ENCODE measurements around the gene TMEM80. TPM values are rescaled to one million over a fixed set of nuclear protein-coding genes. Genes with fewer than 3 reads are reported as not detected.
A peak's percentile ranks its signal among the peaks of the same experiment; 100 is the strongest.

TMEM80 gene
- total and polyA plus RNA-seq, 9 of the 15 experiments (the other 6 are each of a cell fraction or from before 2014, with no cell fraction given), result 5.1 to 30.1 (median 12.4) TPM

DNA sequence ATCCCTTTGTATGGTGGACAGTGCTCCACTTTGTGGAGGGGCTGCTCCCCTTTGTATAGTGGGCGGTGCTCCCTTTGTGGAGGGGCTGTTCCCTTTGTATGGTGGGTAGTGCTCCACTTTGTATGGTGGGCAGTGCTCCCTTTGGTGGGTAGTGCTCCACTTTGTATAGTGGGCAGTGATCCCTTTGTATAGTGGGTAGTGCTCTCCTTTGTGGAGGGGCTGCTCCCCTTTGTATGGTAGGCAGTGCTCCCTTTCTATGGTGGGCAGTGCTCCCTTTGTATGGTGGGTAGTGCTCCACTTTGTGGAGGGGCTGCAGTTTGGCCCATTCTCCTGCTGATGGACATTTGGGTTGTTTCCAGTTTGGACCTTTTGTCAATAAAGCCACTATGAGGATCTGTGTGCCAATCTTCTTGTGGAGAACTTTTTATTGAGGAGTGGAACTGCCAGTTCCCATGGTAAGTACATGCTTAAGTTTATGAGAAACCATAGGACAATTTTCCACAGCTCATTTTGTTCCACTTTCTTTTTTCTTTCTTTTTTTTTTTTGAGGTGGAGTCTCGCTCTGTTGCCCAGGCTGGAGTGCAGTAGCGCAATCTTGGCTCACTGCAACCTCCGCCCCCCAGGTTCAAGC lies 47.1 kb downstream of the TMEM80 start:
- POLR2A ChIA-PET, result interaction anchor here (0.8 kb wide), 1 partner anchor 141 kb away, joined by 3 read pairs; no protein-coding TSS in a partner anchor
- peaks cover 5% of the 10 kb centered on the region for H3K79me2 ChIP-seq (ENCODE audit: control insufficient read depth, insufficient read depth, low read length)
- 56% methylated on average over 1 of the region's 4 CpGs for WGBS (ENCODE audit: insufficient coverage, low coverage, missing lambda C conversion rate)
- H3K9ac ChIP-seq (ENCODE audit: insufficient read depth in 1 of 2, low read depth in 2 of 2, low read length in 2 of 2), result no peak overlapping the region
- peaks cover 19 to 43% of the 10 kb centered on the region in 2 experiments; a peak in 4 of 5 replicates for H3K4me1 ChIP-seq (replicated peaks in 1 of 2; ENCODE audit: control insufficient read depth in 2 of 2, insufficient read depth in 2 of 2, low read length in 2 of 2)
- H3K36me3 ChIP-seq (ENCODE audit: control insufficient read depth, insufficient read depth, low read length), result no peaks in the 10 kb centered on the region
- no TSS peak for BruUV-seq (replicated peaks)
- no peak overlapping the region for H2AFZ ChIP-seq (ENCODE audit: low read depth, low read length)
- H3K9me1 ChIP-seq (ENCODE audit: control insufficient read depth, insufficient read depth, low read length), result peaks cover 3% of the 10 kb centered on the region
- H3K4me2 ChIP-seq (ENCODE audit: insufficient read depth, low read length), result no peak overlapping the region
- CTCF ChIA-PET (ENCODE audit: low intra/inter-chr PET ratio), result no interaction called here
- in situ Hi-C loops (cut with MboI), result no loop called here
- ATAC-seq (no peak), FAIRE-seq (no peak), DNase-seq (ENCODE audit: extremely low read depth in 1 of 4, low spot score in 3 of 4) (no peak)
- no peaks in the 10 kb centered on the region for H3K9me3 ChIP-seq (replicated peaks; ENCODE audit: control insufficient read depth, insufficient read depth, low read depth, low read length)
- no peaks in the 10 kb centered on the region for H3K27me3 ChIP-seq (ENCODE audit: control insufficient read depth in 2 of 2, insufficient read depth in 2 of 2, low read length in 2 of 2)
- no peak overlapping the region for H3K27ac ChIP-seq (ENCODE audit: extremely low read depth, low read depth, low read length)
- H3K4me3 ChIP-seq, result no peak overlapping the region
- intact Hi-C loops (cut with micrococcal nuclease), result no loop called here
- no peaks in the 10 kb centered on the region for H4K20me1 ChIP-seq (replicated peaks; ENCODE audit: control insufficient read depth, insufficient read depth, low read length)
- TF ChIP-seq MTA1 (IDR thresholded peaks at IDR 0.05; ENCODE audit: borderline replicate concordance) (no peak), EP300 (IDR thresholded peaks at IDR 0.05; ENCODE audit: low read length) (no peak), MEIS2 (IDR thresholded peaks at IDR 0.05; ENCODE audit: partially characterized antibody) (no peak), FOXA1 (IDR thresholded peaks at IDR 0.05; ENCODE audit: borderline replicate concordance) (no peak), SRSF3 (IDR thresholded peaks at IDR 0.05; ENCODE audit: insufficient read depth, low read length) (no peak), BDP1 (IDR thresholded peaks at IDR 0.05; ENCODE audit: insufficient read depth, insufficient read length) (no peak), ZNF280A (IDR thresholded peaks at IDR 0.05; ENCODE audit: low read depth, partially characterized antibody) (no peak), NCOA6 (IDR thresholded peaks at IDR 0.05) (no peak), SMARCB1 (IDR thresholded peaks at IDR 0.05; ENCODE audit: insufficient read length, low read depth) (no peak), ZNF175 (CRISPR knock-in tag; IDR thresholded peaks at IDR 0.05; ENCODE audit: low read depth) (no peak), ZNF143 (CRISPR knock-in tag; IDR thresholded peaks at IDR 0.05) (no peak), OTX1 (CRISPR knock-in tag; IDR thresholded peaks at IDR 0.05) (no peak), ZNF263 (CRISPR knock-in tag; IDR thresholded peaks at IDR 0.05; ENCODE audit: borderline replicate concordance) (peak; percentile 100), MCM2 (IDR thresholded peaks at IDR 0.05; ENCODE audit: low read depth) (peak; percentile 86), SIN3A (IDR thresholded peaks at IDR 0.05; ENCODE audit: borderline replicate concordance in 2 of 2, control insufficient read depth in 1 of 2, low read depth in 2 of 2, low read length in 2 of 2) (no peak), MAFG (tag; conservative IDR thresholded peaks at IDR 0.05) (no peak), GATAD2A (IDR thresholded peaks at IDR 0.05) (0 out of 2 replicates have a peak, but pooled peaks have one; percentile 36)
- TF ChIP-seq, protein P1, sequence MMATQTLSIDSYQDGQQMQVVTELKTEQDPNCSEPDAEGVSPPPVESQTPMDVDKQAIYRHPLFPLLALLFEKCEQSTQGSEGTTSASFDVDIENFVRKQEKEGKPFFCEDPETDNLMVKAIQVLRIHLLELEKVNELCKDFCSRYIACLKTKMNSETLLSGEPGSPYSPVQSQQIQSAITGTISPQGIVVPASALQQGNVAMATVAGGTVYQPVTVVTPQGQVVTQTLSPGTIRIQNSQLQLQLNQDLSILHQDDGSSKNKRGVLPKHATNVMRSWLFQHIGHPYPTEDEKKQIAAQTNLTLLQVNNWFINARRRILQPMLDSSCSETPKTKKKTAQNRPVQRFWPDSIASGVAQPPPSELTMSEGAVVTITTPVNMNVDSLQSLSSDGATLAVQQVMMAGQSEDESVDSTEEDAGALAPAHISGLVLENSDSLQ (IDR thresholded peaks at IDR 0.05), result peak; percentile 48; the same call in 1 of the 2 replicates
- TF ChIP-seq, protein P2, sequence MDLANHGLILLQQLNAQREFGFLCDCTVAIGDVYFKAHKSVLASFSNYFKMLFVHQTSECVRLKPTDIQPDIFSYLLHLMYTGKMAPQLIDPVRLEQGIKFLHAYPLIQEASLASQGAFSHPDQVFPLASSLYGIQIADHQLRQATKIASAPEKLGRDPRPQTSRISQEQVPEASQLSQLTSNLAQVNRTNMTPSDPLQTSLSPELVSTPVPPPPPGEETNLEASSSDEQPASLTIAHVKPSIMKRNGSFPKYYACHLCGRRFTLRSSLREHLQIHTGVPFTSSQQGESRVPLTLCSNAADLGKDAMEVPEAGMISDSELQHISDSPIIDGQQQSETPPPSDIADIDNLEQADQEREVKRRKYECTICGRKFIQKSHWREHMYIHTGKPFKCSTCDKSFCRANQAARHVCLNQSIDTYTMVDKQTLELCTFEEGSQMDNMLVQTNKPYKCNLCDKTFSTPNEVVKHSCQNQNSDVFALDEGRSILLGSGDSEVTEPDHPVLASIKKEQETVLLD (IDR thresholded peaks at IDR 0.05), result no peak
